ENCODE results near the gene ABI3.
A peak's percentile ranks its signal among the peaks of the same experiment; 100 is the strongest.
"Not testable (repeated sequence)": the region's sequence is repeated elsewhere in the genome, so short reads cannot be mapped to it uniquely, and the experiment has no call there.

ABI3 gene

DNA sequence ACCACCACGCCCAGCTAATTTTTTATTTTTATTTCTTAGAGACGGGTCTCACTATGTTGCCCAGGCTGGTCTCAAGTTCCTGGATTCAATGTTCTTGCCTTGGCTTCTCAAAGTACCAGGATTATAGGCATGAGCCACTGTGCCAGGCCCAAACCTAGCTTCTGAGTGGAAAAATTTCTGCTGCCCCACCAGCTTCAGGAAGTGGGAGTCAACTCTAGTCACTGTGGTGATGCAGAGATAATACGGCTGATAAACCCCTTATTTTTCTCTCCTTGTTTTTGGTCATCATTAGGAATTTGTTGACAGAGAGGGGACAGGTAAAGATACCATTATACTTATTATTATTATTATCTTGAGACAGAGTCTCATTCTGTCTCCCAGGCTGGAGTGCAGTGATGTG lies 47.9 kb downstream of the ABI3 start:
- no peak for DNase-seq

- DNase-seq = no peak
Observed at GRCh38 chr17:49259663-49260010, 49.1 kb downstream of the ABI3 start.

GRCh38 chr17:49260011-49260816 lies 49.7 kb downstream of the ABI3 start:
- peak; percentile 34 for DNase-seq

GRCh38 chr17:49260817-49261291 lies 50.3 kb downstream of the ABI3 start:
- no peak for DNase-seq

GRCh38 chr17:49261540-49261939 lies 51.0 kb downstream of the ABI3 start:
- DNase-seq = not testable (repeated sequence)

- DNase-seq = no peak
Observed at GRCh38 chr17:49266233-49266632, 55.7 kb downstream of the ABI3 start.

- no peak for DNase-seq
Observed at GRCh38 chr17:49267912-49268311, 57.4 kb downstream of the ABI3 start.

GRCh38 chr17:49269356-49269755 lies 58.8 kb downstream of the ABI3 start:
- no peak for DNase-seq
